Urothelium cell line (cell line): ENCODE measurements around the gene BEND3.
"Not testable (repeated sequence)": the region's sequence is repeated elsewhere in the genome, so short reads cannot be mapped to it uniquely, and the experiment has no call there.

Experiments
- DNase-seq: peaks from one replicate; pipeline ENCODE4 v3.0.0; 2011; ENCODE audit warnings: low spot score, mixed read lengths
- FAIRE-seq: peaks from 2 replicates; lab custom pipeline; 2011; peaks lifted over from hg19 to GRCh38; lab: Jason Lieb, UNC

Gene BEND3

GRCh38 chr6:107047807-107048206 lies 67.5 kb downstream of the BEND3 start:
- FAIRE-seq (no peak), DNase-seq (no peak)

GRCh38 chr6:107045826-107046675 lies 69.3 kb downstream of the BEND3 start:
- DNase-seq (no peak), FAIRE-seq (no peak)

GRCh38 chr6:107033126-107033525 lies 82.2 kb downstream of the BEND3 start:
- DNase-seq = no peak

GRCh38 chr6:107032051-107032450 lies 83.3 kb downstream of the BEND3 start:
- DNase-seq (no peak), FAIRE-seq (no peak)

More at GRCh38 chr6:107033126-107033525, 82.2 kb downstream of the BEND3 start:
- FAIRE-seq = no peak

GRCh38 chr6:107030151-107030550 lies 85.2 kb downstream of the BEND3 start:
- DNase-seq (no peak), FAIRE-seq (no peak)

- no peak for FAIRE-seq
- DNase-seq = no peak
Measured at GRCh38 chr6:107026965-107027364, 88.3 kb downstream of the BEND3 start.

GRCh38 chr6:107021446-107022185 lies 93.7 kb downstream of the BEND3 start:
- DNase-seq (no peak), FAIRE-seq (no peak)

GRCh38 chr6:107020239-107020638 lies 95.1 kb downstream of the BEND3 start:
- FAIRE-seq (no peak), DNase-seq (no peak)

- not testable (repeated sequence) for FAIRE-seq, DNase-seq
Measured at GRCh38 chr6:107019628-107020027, 95.7 kb downstream of the BEND3 start.

- DNase-seq (no peak), FAIRE-seq (no peak)
Measured at GRCh38 chr6:107019047-107019446, 96.3 kb downstream of the BEND3 start.
